Measurements from ENCODE around the gene PKP2. TPM values are rescaled to one million over a fixed set of nuclear protein-coding genes. Genes with fewer than 3 reads are reported as not detected.

Gene PKP2
- total and polyA plus RNA-seq, 2 of the 13 experiments (the other 11 are each of a cell fraction or from before 2014, with no cell fraction given) = 15.1 to 25.3 TPM

DNA sequence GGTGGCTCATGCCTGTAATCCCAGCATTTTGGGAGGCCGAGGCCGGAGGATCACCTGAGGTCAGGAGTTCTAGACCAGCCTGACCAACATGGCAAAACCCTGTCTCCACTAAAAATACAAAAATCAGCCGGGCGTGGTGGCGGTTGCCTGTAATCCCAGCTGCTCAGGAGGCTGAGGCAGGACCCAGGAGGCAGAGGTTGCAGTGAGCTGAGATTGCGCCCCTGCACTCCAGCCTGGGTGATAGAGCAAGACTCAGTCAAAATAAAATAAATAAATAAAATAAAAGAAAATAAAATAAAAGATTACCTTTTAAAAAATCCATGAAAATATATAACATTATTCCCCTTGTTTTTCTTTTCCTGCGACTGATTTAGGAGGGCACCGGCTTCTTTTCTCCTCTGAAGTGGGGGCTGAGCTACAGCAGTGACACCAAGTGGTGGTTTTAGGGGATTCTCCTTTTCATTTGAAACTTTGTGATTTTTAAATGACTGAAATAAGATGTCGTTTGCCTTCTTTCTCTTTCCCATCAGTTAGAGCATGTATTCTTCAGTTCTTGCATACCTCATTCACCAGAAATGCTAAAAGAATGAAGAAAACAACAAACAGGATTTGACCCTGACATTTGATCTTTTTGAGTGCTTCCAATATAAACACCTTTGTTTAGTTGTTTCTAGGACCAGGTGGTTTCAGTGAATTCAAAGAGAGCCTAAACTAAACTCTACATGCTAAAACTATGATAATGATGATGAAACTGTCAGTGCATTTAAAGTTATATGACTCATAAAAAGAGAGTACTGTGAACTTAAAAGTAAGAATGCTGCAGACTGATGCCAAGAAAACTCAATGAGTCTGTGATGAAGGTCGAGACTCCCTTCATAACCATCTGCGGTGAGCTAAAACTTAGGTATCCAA lies 22.6 kb upstream of the PKP2 start:
- Histone ChIP-seq H3K27me3 (ENCODE audit: control insufficient read depth in 1 of 2, insufficient read depth in 2 of 2, low read length in 2 of 2) (no peaks in the 10 kb centered on the region), H3K9me3 (ENCODE audit: low read length) (no peaks in the 10 kb centered on the region), H3K9ac (ENCODE audit: insufficient read depth, low read depth, low read length) (no peak overlapping the region), H3K36me3 (replicated peaks in 1 of 2; ENCODE audit: control insufficient read depth in 1 of 2, insufficient read depth in 2 of 2, low read length in 2 of 2) (no peaks in the 10 kb centered on the region), H3K4me3 (replicated peaks in 1 of 3; ENCODE audit: insufficient read depth in 1 of 3, low read depth in 2 of 3, low read length in 3 of 3) (no peak overlapping the region), H3K4me1 (ENCODE audit: insufficient read depth, low read length) (peaks cover 8% of the 10 kb centered on the region; the same call in 1 of the 2 replicates), H3K79me2 (ENCODE audit: insufficient read depth, low read length) (no peaks in the 10 kb centered on the region), H3K4me2 (ENCODE audit: low read depth, low read length) (0 out of 2 replicates have a peak overlapping the region, but pooled peaks have one; percentile 26), H2AFZ (ENCODE audit: low read length) (no peak overlapping the region), H4K20me1 (ENCODE audit: insufficient read depth, low read length) (no peaks in the 10 kb centered on the region), H3K27ac (ENCODE audit: extremely low read length, insufficient read depth, low read length) (no peak overlapping the region)
- no TSS peak for BruUV-seq (replicated peaks)
- DNase-seq (ENCODE audit: low spot score) (peak; percentile 37), FAIRE-seq (peak; percentile 44), ATAC-seq (peak; percentile 69)
- TF ChIP-seq, protein P1, sequence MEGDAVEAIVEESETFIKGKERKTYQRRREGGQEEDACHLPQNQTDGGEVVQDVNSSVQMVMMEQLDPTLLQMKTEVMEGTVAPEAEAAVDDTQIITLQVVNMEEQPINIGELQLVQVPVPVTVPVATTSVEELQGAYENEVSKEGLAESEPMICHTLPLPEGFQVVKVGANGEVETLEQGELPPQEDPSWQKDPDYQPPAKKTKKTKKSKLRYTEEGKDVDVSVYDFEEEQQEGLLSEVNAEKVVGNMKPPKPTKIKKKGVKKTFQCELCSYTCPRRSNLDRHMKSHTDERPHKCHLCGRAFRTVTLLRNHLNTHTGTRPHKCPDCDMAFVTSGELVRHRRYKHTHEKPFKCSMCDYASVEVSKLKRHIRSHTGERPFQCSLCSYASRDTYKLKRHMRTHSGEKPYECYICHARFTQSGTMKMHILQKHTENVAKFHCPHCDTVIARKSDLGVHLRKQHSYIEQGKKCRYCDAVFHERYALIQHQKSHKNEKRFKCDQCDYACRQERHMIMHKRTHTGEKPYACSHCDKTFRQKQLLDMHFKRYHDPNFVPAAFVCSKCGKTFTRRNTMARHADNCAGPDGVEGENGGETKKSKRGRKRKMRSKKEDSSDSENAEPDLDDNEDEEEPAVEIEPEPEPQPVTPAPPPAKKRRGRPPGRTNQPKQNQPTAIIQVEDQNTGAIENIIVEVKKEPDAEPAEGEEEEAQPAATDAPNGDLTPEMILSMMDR (CRISPR knock-in tag; IDR thresholded peaks at IDR 0.05) = peak; percentile 68
- TF ChIP-seq, protein P2, sequence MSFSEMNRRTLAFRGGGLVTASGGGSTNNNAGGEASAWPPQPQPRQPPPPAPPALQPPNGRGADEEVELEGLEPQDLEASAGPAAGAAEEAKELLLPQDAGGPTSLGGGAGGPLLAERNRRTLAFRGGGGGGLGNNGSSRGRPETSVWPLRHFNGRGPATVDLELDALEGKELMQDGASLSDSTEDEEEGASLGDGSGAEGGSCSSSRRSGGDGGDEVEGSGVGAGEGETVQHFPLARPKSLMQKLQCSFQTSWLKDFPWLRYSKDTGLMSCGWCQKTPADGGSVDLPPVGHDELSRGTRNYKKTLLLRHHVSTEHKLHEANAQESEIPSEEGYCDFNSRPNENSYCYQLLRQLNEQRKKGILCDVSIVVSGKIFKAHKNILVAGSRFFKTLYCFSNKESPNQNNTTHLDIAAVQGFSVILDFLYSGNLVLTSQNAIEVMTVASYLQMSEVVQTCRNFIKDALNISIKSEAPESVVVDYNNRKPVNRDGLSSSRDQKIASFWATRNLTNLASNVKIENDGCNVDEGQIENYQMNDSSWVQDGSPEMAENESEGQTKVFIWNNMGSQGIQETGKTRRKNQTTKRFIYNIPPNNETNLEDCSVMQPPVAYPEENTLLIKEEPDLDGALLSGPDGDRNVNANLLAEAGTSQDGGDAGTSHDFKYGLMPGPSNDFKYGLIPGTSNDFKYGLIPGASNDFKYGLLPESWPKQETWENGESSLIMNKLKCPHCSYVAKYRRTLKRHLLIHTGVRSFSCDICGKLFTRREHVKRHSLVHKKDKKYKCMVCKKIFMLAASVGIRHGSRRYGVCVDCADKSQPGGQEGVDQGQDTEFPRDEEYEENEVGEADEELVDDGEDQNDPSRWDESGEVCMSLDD (CRISPR knock-in tag; IDR thresholded peaks at IDR 0.05; ENCODE audit: borderline replicate concordance) = no peak
- TF ChIP-seq, protein P3, sequence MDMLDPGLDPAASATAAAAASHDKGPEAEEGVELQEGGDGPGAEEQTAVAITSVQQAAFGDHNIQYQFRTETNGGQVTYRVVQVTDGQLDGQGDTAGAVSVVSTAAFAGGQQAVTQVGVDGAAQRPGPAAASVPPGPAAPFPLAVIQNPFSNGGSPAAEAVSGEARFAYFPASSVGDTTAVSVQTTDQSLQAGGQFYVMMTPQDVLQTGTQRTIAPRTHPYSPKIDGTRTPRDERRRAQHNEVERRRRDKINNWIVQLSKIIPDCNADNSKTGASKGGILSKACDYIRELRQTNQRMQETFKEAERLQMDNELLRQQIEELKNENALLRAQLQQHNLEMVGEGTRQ (IDR thresholded peaks at IDR 0.05; ENCODE audit: low read depth, low read length) = no peak
- TF ChIP-seq, protein P3 (CRISPR knock-in tag; IDR thresholded peaks at IDR 0.05; ENCODE audit: borderline replicate concordance) = no peak
- TF ChIP-seq HNF4A (CRISPR knock-in tag; IDR thresholded peaks at IDR 0.05) = no peak
- TF ChIP-seq STAG1 (CRISPR knock-in tag; IDR thresholded peaks at IDR 0.05) = peak; percentile 80
- TF ChIP-seq RAD21 (CRISPR knock-in tag; IDR thresholded peaks at IDR 0.05) = peak; percentile 56; the same call in 1 of the 2 replicates
- peak; percentile 77 for TF ChIP-seq SMC3 (IDR thresholded peaks at IDR 0.05; ENCODE audit: low read length)
- no peak for TF ChIP-seq ZNF660 (CRISPR knock-in tag; IDR thresholded peaks at IDR 0.05; ENCODE audit: borderline replicate concordance, low read depth)
- TF ChIP-seq ZNF251 (CRISPR knock-in tag; IDR thresholded peaks at IDR 0.05) = no peak
- WGBS (ENCODE audit: low lambda C conversion rate) = 28% methylated on average over 11 of the region's 11 CpGs
- POLR2A ChIA-PET = interaction anchor here (0.7 to 1.2 kb wide), 2 partner anchors 23 to 163 kb away, joined by 3 to 4 read pairs; partner anchors contain the start of genes PKP2 and YARS2
- CTCF ChIA-PET (ENCODE audit: low intra/inter-chr PET ratio, low total read pairs) = interaction anchor here (2.8 kb wide), 1 partner anchor 163 kb away, joined by 25 read pairs; the partner anchor contains the start of gene YARS2
- in situ Hi-C loops (cut with HindIII; ENCODE audit: extremely low pct_ligation_motif_present, low pct_unique_long_range_greater_than_20kb) (no loop called here), intact Hi-C loops (cut with micrococcal nuclease; ENCODE audit: unreplicated experiment) (loop anchor here (1.0 to 5.0 kb wide), 3 partner anchors 22 to 163 kb away; partner anchors contain the start of gene PKP2)
